C1 segment of cervical spinal cord (tissue), 14 donors: ENCODE data around the gene CA10.

Source experiments
- DNase-seq, 14 donors: peaks; one replicate each; lab custom pipeline; 2025; lab: John Stamatoyannopoulos, UW

The CA10 gene

DNA sequence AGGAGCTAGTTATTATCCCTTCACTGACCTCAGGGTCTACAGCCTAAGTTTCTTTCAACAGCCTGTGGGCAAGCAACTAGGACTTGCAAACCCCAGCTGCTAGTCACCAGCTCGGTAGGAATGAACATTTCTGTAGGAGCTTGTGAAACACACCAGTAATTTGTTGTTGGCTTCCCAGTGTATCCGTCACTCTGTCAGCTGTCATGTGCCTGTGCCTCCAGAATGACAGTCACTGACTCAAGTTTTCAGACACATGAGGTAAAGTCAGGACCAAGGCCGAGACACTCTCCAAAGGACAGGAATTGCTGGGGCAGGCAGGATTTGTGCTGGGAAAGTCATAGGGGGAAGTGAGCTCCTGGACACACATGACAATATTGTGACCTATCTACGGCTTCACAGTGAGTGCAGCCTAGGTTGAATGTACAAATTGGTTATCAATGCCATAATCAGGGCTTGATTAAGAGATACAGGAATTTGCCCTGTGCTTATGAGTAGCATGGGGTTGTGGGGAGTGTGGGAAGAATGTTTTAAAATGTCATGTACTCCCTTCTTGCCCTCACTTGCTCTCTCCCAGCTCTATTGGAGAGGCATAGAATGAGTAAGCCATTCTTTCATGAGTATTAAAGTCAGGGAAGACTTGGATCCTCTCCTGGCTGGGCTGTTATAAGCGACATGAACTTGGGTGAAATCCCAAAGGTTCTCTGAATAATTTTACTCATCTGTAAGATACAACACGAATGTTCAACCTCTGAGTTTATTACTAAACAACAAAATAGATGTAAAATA is 506.8 kb downstream of the CA10 start:
- no peak for DNase-seq

GRCh38 chr17:51650772-51651171 is 507.7 kb downstream of the CA10 start:
- no peak for DNase-seq

DNA sequence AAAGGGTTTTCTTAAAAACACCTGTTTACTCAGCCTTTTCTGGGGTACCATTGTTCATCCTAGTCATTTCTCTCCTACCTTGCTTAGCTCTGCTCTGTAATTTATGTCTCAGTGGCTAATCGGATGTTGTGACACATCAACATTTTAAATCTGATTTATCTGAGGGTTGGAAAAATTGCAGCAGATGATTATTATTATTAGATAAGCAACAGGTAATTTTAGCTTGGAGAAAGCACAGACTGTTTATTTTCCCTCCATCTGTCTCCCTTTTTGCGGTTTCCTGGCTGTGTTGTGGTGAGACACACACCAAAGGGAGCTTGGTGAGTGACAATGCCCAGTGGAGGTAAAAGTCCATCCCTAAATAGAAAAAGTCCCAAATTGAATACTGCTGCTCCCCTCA is 508.3 kb downstream of the CA10 start:
- peak in 1 of 14 donors; percentile 72 for DNase-seq

DNA sequence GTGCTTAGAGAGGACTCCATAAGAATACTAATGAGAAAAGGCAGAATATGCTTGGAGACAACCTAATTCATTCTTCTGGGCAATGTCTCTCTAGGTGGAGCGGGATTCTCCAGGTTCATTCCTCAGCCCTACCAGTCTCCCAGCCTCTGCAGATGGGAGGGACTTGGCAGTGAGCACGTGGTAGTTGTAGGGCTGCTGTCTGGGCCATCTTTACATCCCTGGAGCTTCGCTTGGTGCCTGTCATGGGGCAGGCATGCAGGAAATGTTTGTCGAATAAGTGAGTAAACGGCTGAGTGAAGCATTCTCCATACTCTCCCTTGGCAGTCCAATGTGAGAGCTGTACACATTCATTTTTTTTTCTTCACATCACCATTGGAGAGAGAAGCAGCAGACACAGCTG is 510.7 kb downstream of the CA10 start:
- no peak for DNase-seq

GRCh38 chr17:51647067-51647466 is 511.4 kb downstream of the CA10 start:
- DNase-seq: no peak

- DNase-seq: no peak
Observed at GRCh38 chr17:51646539-51646938, 512.0 kb downstream of the CA10 start.

DNA sequence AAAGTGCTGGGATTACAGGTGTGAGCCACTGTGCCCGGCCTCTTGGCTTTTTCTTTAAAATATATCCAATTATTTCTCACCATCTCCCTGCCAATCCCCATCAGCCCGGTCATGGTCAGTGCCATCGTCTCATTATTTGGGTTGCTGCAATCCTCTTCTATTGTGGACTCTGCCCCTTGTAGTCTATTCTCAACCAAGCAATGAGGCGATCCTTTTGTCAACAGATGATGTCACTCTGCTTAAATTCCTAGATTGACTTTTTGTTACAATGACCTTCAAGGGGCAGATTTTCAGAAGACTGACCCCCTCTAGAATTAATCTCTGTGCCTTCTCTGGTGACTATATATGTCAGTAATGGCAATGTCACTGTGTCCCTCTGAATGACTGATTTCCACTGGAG is 513.5 kb downstream of the CA10 start:
- DNase-seq: no peak

GRCh38 chr17:51643702-51644490 is 514.6 kb downstream of the CA10 start:
- no peak for DNase-seq

DNA sequence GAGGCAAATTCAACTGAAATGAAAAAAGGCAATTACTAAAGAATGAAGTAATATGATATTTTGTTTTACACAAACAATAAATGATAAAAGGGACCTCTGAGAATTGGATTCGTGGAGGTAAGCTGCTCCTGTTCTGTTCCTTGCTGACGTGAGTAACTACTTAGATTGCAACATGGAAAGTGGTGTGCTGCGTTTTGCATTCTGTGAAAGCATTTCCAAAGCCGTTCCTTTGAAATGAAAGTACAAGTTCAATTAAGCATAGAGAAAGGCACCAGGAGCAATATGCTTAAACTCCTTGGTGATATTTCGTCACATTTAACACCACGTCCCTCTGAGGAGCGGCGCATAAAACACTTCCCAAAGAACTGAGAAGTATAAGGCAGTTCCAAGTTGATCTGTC is 516.5 kb downstream of the CA10 start:
- no peak for DNase-seq

GRCh38 chr17:51640108-51640622 is 518.3 kb downstream of the CA10 start:
- no peak for DNase-seq

- peak in 1 of 14 donors; percentile 35 for DNase-seq
Observed at GRCh38 chr17:51638971-51639370, 519.5 kb downstream of the CA10 start.

DNA sequence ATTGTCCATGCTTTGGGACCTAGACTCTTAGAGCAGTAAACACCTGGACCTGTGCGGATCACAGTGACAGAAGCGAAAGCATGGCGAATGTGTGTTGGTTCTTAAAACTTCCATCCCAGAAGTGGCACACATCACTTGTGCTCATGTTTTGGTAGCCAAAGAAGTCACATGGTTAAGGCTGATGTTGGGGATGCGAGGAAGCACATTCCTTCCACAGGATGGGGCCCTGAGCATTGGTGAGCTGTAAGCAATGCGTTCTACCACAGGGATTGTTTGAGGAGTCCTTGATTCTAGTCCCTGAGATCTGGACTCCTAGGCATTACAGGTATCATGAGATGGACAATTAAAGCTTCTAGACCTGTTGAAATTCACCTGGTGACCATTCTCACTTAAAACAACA is 522.2 kb downstream of the CA10 start:
- no peak for DNase-seq

DNA sequence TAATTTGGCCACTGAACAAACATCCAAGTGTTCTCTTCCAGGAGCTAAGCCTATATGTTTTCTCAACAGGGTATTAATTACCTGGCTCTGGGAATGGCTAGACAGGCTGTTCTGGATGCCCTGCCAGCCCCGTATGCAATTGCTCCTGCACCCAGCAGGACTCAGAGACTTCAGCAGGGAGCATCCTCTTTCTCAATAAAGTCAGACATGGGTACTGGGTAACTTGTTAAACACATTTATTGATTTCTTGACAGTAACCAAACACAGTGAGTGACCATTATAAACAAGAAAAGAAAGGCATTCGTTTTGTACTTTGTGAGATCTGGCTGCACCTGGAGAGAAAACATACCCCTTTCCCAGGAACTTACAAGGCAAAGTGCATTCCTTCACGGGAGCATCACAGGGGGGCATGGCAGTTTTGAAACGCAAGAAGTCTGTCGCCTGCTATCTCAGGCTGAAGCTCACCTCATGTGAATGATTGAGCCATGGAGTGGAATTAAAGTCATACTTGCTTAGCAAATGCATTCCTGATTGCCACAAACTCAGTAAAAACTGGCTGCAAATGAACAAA is 528.3 kb downstream of the CA10 start:
- DNase-seq: peak in 1 of 14 donors; percentile 60

DNA sequence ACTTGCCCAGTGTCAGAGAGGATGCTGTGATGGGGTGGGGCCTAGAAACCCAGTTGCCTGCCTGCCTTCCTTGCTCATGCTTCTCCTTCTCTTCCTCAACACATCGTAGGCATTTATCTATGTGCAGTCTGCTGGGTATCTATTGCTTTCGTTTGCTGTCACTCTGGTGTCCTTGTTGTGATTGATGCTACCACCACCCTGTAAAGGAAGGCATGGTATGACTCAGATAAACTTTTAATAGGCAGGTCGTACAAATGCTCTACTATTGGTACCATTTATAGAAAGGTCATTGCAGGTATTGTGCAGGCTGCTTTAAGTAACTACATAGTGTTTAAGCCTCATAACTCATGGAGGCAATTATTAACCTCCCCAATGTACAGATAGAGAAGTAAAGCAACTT is 529.3 kb downstream of the CA10 start:
- no peak for DNase-seq

DNA sequence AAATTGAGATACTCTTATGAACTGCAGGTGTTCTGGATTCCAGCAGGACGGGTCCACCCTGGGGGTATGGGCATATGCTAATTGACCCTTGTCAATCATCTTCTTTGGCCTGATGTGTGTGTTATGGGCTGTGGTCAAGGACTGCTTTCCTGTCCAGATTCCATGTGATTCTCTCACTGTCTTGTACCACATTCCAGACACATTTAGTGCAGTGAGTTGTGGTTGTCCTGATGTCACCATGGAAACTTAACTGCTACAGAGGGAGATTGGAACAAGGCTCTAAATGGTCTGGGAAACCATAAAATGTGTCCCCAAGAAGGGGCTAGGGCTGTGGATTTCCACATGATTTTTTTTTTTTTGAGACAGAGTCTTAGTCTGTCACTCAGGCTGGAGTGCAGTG is 530.7 kb downstream of the CA10 start:
- DNase-seq: no peak

DNA sequence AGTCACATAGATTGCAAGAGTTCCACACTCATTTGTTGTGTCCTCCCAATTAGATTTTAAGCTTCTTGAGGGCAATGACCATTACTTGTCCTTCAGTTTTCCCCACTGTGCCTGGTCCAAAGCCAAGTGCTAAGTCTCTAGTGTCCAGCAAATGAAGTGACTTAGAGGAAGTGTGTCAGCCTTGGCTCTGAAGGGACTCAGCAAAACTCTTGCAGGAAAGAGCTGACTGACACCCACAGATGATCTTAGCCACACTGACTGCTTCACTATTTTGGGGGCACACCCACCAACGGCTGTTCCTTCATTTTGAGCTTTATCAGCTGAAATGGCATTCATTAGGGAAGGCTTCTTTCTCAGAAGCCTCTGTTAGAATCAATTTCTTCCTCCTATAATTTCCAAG is 540.0 kb downstream of the CA10 start:
- DNase-seq: no peak

GRCh38 chr17:51617986-51618385 is 540.5 kb downstream of the CA10 start:
- peak in 4 of 14 donors; percentile 2 to 34 (median 12) for DNase-seq

DNA sequence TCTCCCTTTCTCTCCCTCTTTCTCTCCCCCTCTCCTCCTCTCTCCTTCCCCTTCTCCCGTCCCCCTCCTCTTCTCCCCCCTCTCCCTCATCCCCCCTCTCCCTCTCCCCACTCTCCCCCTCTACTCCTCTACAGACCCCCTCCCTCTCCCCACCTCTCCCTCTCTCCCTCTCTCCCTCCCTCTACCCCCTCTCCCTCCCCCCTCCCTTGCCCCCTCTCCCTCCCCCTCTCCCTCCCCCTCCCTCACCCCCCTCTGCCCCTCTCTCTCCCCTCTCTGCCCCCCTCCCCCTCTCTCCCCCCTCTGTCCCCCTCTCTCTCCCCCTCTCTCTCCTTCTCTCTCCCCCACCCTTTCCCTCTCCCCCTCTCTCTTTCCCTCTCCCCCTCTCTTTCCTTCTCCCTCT is 545.3 kb downstream of the CA10 start:
- DNase-seq: no peak

GRCh38 chr17:51612692-51613091 is 545.8 kb downstream of the CA10 start:
- no peak for DNase-seq

GRCh38 chr17:51611585-51611984 is 546.9 kb downstream of the CA10 start:
- DNase-seq: peak in 3 of 14 donors; percentile 2 to 16 (median 3)

GRCh38 chr17:51610834-51611233 is 547.7 kb downstream of the CA10 start:
- no peak for DNase-seq

DNA sequence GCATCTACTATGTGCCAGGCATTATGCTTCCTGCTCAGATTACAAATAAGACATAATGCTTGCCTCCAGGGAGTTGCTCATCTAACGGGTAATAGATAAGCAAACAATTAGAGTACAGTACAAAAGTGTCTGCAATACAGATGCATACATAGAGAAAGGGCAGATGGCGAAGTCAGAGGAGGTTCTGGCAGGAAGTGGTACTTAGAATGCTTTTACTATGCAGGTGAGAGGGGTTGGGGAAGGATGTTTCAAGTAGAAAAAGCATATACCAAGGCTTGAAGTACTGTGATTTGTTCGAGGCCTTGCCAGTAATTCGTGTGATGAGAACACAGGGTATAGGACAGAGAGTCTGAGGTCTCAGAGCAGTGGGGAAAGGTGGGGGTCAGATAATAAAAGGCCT is 548.4 kb downstream of the CA10 start:
- DNase-seq: no peak
